M059J (cell line): ENCODE measurements around the gene LILRB5. TPM values are rescaled to one million over a fixed set of nuclear protein-coding genes. Genes with fewer than 3 reads are reported as not detected.
A peak's percentile ranks its signal among the peaks of the same experiment; 100 is the strongest.
"Not testable (repeated sequence)": the region's sequence is repeated elsewhere in the genome, so short reads cannot be mapped to it uniquely, and the experiment has no call there.

Experiments used
- DNase-seq: peaks from one replicate; pipeline ENCODE4 v3.0.0-alpha.2; 2012; ENCODE audit warnings: low read depth
- total RNA-seq: library from RNA; depleted of rRNA; stranded (reverse); fragments of >200 nt; shearing (Covaris generic); gene quantifications from 2 replicates; pipeline ENCODE4 v1.2.3, GENCODE V29; 2014

LILRB5 gene
- total RNA-seq, 1 experiment from 2014 or later: not detected

GRCh38 chr19:54277111-54277615 is 20.1 kb upstream of the LILRB5 start:
- not testable (repeated sequence) for DNase-seq

GRCh38 chr19:54275951-54276350 is 18.9 kb upstream of the LILRB5 start:
- no peak for DNase-seq

GRCh38 chr19:54274516-54274915 is 17.4 kb upstream of the LILRB5 start:
- DNase-seq: not testable (repeated sequence)

- no peak for DNase-seq
Observed at GRCh38 chr19:54273821-54274220, 16.7 kb upstream of the LILRB5 start.

GRCh38 chr19:54272181-54272580 is 15.1 kb upstream of the LILRB5 start:
- DNase-seq: not testable (repeated sequence)

GRCh38 chr19:54271587-54271986 is 14.5 kb upstream of the LILRB5 start:
- DNase-seq: not testable (repeated sequence)

- DNase-seq: no peak
Observed at GRCh38 chr19:54271106-54271505, 14.0 kb upstream of the LILRB5 start.

GRCh38 chr19:54268936-54269335 is 11.9 kb upstream of the LILRB5 start:
- no peak for DNase-seq

- peak; percentile 62 for DNase-seq
Observed at GRCh38 chr19:54266133-54266532, 9.1 kb upstream of the LILRB5 start.

GRCh38 chr19:54262470-54262869 is 5.4 kb upstream of the LILRB5 start:
- DNase-seq: no peak

- DNase-seq: no peak
Observed at GRCh38 chr19:54262066-54262465, 5.0 kb upstream of the LILRB5 start.

- DNase-seq: no peak
Observed at GRCh38 chr19:54256250-54257115, 590 bp downstream of the LILRB5 start.

GRCh38 chr19:54255105-54255775 is 1.8 kb downstream of the LILRB5 start:
- DNase-seq: no peak

GRCh38 chr19:54254195-54254906 is 2.7 kb downstream of the LILRB5 start:
- no peak for DNase-seq

GRCh38 chr19:54253331-54254194 is 3.5 kb downstream of the LILRB5 start:
- no peak for DNase-seq

- DNase-seq: no peak
Observed at GRCh38 chr19:54252845-54253244, 4.2 kb downstream of the LILRB5 start.

- DNase-seq: no peak
Observed at GRCh38 chr19:54252243-54252642, 4.8 kb downstream of the LILRB5 start.

- DNase-seq: peak; percentile 44
Observed at GRCh38 chr19:54248016-54248601, 9.0 kb downstream of the LILRB5 start.

GRCh38 chr19:54247106-54247930 is 9.8 kb downstream of the LILRB5 start:
- DNase-seq: no peak

- DNase-seq: no peak
Observed at GRCh38 chr19:54245936-54246335, 11.1 kb downstream of the LILRB5 start.
